SK-N-MC (cell line): ENCODE data around the gene ZNG1B.
"Not testable (repeated sequence)": the region's sequence is repeated elsewhere in the genome, so short reads cannot be mapped to it uniquely, and the experiment has no call there.

Source experiments
- EZH2 ChIP-seq: fragments of 200-600 bp; sonication (generic); IDR thresholded peaks from one replicate; pipeline ENCODE4 v1.6.1; 2017; ENCODE audit warnings: antibody characterized with exemption
- POLR2AphosphoS5 ChIP-seq: IDR thresholded peaks from 2 replicates; pipeline ENCODE4 v1.6.1; 2012; ENCODE audit warnings: mild to moderate bottlenecking, low read depth, low read length, borderline replicate concordance

- not testable (repeated sequence) for TF ChIP-seq POLR2AphosphoS5, EZH2
These were observed 39.3 kb downstream of the ZNG1B start for GRCh38 chr2:113476688-113477368.
